Measurements from ENCODE around the gene GRK1.

The GRK1 gene

DNA sequence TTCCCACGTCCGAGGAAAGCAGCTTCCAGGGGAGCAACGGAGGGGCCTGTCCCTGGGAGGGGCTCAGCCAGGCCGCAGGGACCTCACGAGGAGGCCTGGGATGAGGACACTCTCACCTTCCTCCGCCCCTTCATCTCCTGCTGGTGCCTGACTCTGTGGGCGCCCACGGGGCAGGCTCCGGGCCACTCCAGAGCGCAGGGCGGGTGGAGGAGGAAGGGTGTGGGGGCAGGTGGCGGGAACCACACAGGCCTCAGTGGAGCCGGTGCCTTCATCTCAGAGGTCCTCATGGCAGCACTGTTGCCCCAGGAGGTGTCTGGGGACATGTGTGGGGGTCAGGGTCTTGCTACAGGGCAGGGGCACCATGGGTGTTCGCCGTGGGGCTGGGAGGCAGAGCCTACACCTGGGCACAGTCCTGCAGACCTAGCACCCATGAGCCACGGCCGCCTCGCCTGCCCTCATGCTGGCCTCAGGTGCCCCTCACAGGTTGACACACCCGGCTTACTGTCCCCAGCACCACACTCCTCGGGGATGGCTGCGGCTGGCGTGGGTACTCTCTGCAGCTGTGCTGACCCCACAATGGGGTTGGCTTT lies 81.9 kb downstream of the GRK1 start:
- H3K27ac ChIP-seq (ENCODE audit: extremely low read depth, low read depth, low read length) = no peak overlapping the region
- no peak overlapping the region for H3K4me3 ChIP-seq (ENCODE audit: low read depth, low read length)
- TF ChIP-seq EGR2 (tag by site-specific recombination; IDR thresholded peaks at IDR 0.05; ENCODE audit: low read depth) (peak; percentile 73; the same call in 1 of the 2 replicates), ZFHX2 (tag by site-specific recombination; conservative IDR thresholded peaks at IDR 0.05) (peak; percentile 57), KLF8 (tag by site-specific recombination; IDR thresholded peaks at IDR 0.05) (no peak)
- no peaks in the 10 kb centered on the region for H3K36me3 ChIP-seq (ENCODE audit: control insufficient read depth in 2 of 2, insufficient read depth in 1 of 2, low read length in 2 of 2)
- CTCF ChIA-PET = no interaction called here
- POLR2A ChIA-PET = no interaction called here
- H3K9me3 ChIP-seq (ENCODE audit: control insufficient read depth, insufficient read depth, low read depth, low read length) = no peaks in the 10 kb centered on the region
- H3K4me1 ChIP-seq (ENCODE audit: control insufficient read depth, insufficient read depth, low read length) = no peaks in the 10 kb centered on the region

DNA sequence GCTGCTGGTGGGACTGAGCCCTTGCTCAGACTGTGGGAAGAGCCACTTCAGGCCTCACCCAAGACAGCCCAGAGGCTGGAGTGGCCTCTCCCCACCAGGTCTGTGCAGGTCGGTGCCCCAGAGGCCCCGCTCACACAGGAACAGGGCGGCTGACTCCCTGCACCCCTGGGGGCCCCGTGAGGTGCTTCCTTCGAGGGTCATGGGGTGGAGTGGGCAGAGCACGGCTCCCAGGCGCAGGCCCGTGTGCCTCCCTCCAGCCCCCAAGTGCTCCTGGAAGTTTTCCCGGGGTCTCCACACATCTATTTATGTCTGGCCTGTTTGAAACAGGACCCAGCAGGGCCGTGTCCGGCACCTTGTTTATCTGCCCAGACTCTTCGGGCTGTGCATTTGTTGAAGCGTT lies 82.5 kb downstream of the GRK1 start:
- Histone ChIP-seq H3K36me3 (ENCODE audit: control insufficient read depth in 2 of 2, insufficient read depth in 1 of 2, low read length in 2 of 2) (no peaks in the 10 kb centered on the region), H3K9me3 (ENCODE audit: control insufficient read depth, insufficient read depth, low read depth, low read length) (no peaks in the 10 kb centered on the region), H3K4me1 (ENCODE audit: control insufficient read depth, insufficient read depth, low read length) (no peaks in the 10 kb centered on the region), H3K4me3 (ENCODE audit: low read depth, low read length) (no peak overlapping the region), H3K27ac (ENCODE audit: extremely low read depth, low read depth, low read length) (no peak overlapping the region)
- TF ChIP-seq, protein P1, sequence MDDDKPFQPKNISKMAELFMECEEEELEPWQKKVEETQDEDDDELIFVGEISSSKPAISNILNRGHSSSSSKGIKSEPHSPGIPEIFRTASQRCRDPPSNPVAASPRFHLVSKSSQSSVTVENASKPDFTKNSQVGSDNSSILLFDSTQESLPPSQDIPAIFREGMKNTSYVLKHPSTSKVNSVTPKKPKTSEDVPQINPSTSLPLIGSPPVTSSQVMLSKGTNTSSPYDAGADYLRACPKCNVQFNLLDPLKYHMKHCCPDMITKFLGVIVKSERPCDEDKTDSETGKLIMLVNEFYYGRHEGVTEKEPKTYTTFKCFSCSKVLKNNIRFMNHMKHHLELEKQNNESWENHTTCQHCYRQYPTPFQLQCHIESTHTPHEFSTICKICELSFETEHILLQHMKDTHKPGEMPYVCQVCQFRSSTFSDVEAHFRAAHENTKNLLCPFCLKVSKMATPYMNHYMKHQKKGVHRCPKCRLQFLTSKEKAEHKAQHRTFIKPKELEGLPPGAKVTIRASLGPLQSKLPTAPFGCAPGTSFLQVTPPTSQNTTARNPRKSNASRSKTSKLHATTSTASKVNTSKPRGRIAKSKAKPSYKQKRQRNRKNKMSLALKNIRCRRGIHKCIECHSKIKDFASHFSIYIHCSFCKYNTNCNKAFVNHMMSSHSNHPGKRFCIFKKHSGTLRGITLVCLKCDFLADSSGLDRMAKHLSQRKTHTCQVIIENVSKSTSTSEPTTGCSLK (tag by site-specific recombination; IDR thresholded peaks at IDR 0.05) = no peak
- no peak for TF ChIP-seq ZNF24 (tag by site-specific recombination; IDR thresholded peaks at IDR 0.05)
- no peak for TF ChIP-seq OSR2 (tag by site-specific recombination; IDR thresholded peaks at IDR 0.05)
- TF ChIP-seq ZNF138 (tag by site-specific recombination; IDR thresholded peaks at IDR 0.05; ENCODE audit: borderline replicate concordance) = no peak
- TF ChIP-seq, protein P2, sequence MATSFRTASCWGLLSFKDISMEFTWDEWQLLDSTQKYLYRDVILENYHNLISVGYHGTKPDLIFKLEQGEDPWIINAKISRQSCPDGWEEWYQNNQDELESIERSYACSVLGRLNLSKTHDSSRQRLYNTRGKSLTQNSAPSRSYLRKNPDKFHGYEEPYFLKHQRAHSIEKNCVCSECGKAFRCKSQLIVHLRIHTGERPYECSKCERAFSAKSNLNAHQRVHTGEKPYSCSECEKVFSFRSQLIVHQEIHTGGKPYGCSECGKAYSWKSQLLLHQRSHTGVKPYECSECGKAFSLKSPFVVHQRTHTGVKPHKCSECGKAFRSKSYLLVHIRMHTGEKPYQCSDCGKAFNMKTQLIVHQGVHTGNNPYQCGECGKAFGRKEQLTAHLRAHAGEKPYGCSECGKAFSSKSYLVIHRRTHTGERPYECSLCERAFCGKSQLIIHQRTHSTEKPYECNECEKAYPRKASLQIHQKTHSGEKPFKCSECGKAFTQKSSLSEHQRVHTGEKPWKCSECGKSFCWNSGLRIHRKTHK (tag by site-specific recombination; IDR thresholded peaks at IDR 0.05) = no peak
- no peak for TF ChIP-seq ZNF2 (tag by site-specific recombination; IDR thresholded peaks at IDR 0.05)
- TF ChIP-seq, protein P3, sequence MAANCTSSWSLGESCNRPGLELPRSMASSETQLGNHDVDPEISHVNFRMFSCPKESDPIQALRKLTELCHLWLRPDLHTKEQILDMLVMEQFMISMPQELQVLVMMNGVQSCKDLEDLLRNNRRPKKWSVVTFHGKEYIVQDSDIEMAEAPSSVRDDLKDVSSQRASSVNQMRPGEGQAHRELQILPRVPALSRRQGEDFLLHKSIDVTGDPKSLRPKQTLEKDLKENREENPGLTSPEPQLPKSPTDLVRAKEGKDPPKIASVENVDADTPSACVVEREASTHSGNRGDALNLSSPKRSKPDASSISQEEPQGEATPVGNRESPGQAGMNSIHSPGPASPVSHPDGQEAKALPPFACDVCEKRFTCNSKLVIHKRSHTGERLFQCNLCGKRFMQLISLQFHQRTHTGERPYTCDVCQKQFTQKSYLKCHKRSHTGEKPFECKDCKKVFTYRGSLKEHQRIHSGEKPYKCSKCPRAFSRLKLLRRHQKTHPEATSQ (tag by site-specific recombination; IDR thresholded peaks at IDR 0.05) = no peak
- TF ChIP-seq ZNF121 (tag by site-specific recombination; IDR thresholded peaks at IDR 0.05) = no peak
- no peak for TF ChIP-seq ZNF555 (tag by site-specific recombination; conservative IDR thresholded peaks at IDR 0.05)
- no peak for TF ChIP-seq ZNF623 (tag by site-specific recombination; IDR thresholded peaks at IDR 0.05)
- no peak for TF ChIP-seq ZNF214 (tag by site-specific recombination; IDR thresholded peaks at IDR 0.05; ENCODE audit: borderline replicate concordance)
- no peak for TF ChIP-seq ZNF747 (tag by site-specific recombination; IDR thresholded peaks at IDR 0.05)
- TF ChIP-seq ZBTB17 (tag by site-specific recombination; IDR thresholded peaks at IDR 0.05) = no peak
- TF ChIP-seq ZNF529 (tag by site-specific recombination; IDR thresholded peaks at IDR 0.05; ENCODE audit: insufficient replicate concordance) = no peak
- no peak for TF ChIP-seq BCL11B (tag by site-specific recombination; IDR thresholded peaks at IDR 0.05; ENCODE audit: low read depth)
- TF ChIP-seq ZNF112 (tag by site-specific recombination; IDR thresholded peaks at IDR 0.05) = no peak
- CTCF ChIA-PET = no interaction called here
- POLR2A ChIA-PET = no interaction called here

Measured in HEK293 (cell line).